A549 (cell line): ENCODE measurements around the gene PRF1.

ENCODE experiments used
- CEBPB ChIP-seq, 2 experiments: fragments of >200 bp in 1 of 2; sonication (Bioruptor Twin) in 1 of 2; formaldehyde crosslinking in 1 of 2; IDR thresholded peaks; 2 replicates each; pipeline ENCODE4 v1.6.1; 2012 to 2016
- CHD2 ChIP-seq: fragments of 150-350 bp; IDR thresholded peaks from 2 replicates; pipeline ENCODE4 v1.6.1; 2014; ENCODE audit warnings: low read length; ENCODE audit not compliant: partially characterized antibody
- ESRRA ChIP-seq: fragments of 150-350 bp; IDR thresholded peaks from 2 replicates; pipeline ENCODE4 v1.6.1; 2014; ENCODE audit warnings: mild to moderate bottlenecking, low read length, borderline replicate concordance
- FOXS1 ChIP-seq: fragments of 250-450 bp; sonication (Bioruptor Pico); IDR thresholded peaks from 2 replicates; pipeline ENCODE4 v1.5.0; 2020; ENCODE audit warnings: mild to moderate bottlenecking, moderate library complexity
- KDM1A ChIP-seq: fragments of 200-600 bp; sonication (generic); IDR thresholded peaks from 2 replicates; pipeline ENCODE4 v1.6.1; 2016; ENCODE audit warnings: low read depth, mild to moderate bottlenecking
- MAFK ChIP-seq: fragments of 450-650 bp; IDR thresholded peaks from 2 replicates; pipeline ENCODE4 v1.6.1; 2014; ENCODE audit not compliant: partially characterized antibody
- NR3C1 ChIP-seq: fragments of >200 bp; sonication (Bioruptor Twin); formaldehyde crosslinking; IDR thresholded peaks from 3 replicates; pipeline ENCODE4 v1.6.1; 2017
- POLR2A ChIP-seq: IDR thresholded peaks from 2 replicates; pipeline ENCODE4 v1.6.1; 2012; ENCODE audit warnings: mild to moderate bottlenecking, low read length
- POLR2AphosphoS2 ChIP-seq: conservative IDR thresholded peaks from 2 replicates; pipeline ENCODE4 v1.6.1; 2012; ENCODE audit warnings: low read length, improper control_type of control experiment, inconsistent platforms
- RCOR1 ChIP-seq: fragments of 150-350 bp; IDR thresholded peaks from 2 replicates; pipeline ENCODE4 v1.6.1; 2014; ENCODE audit warnings: antibody characterized with exemption, low read length, low read depth
- RFX5 ChIP-seq: fragments of 450-650 bp; IDR thresholded peaks from 2 replicates; pipeline ENCODE4 v1.7.1; 2014; ENCODE audit warnings: antibody characterized with exemption, mild to moderate bottlenecking, moderate library complexity
- TF ChIP-seq, protein P1 (sequence below): fragments of 250-450 bp; sonication (Bioruptor Pico); IDR thresholded peaks from 2 replicates; pipeline ENCODE4 v1.5.0; 2021; ENCODE audit warnings: mild to moderate bottlenecking, moderate library complexity, borderline replicate concordance
- TF ChIP-seq, protein P2 (sequence below): fragments of >200 bp; sonication (Bioruptor Twin); formaldehyde crosslinking; IDR thresholded peaks from 3 replicates; pipeline ENCODE4 v1.5.1; 2016
- TF ChIP-seq, protein P3 (sequence below): fragments of 200-600 bp; sonication (generic); IDR thresholded peaks from 2 replicates; pipeline ENCODE4 v1.6.1; 2016; ENCODE audit warnings: antibody characterized with exemption, mild to moderate bottlenecking, moderate library complexity

- TF ChIP-seq, protein P1, sequence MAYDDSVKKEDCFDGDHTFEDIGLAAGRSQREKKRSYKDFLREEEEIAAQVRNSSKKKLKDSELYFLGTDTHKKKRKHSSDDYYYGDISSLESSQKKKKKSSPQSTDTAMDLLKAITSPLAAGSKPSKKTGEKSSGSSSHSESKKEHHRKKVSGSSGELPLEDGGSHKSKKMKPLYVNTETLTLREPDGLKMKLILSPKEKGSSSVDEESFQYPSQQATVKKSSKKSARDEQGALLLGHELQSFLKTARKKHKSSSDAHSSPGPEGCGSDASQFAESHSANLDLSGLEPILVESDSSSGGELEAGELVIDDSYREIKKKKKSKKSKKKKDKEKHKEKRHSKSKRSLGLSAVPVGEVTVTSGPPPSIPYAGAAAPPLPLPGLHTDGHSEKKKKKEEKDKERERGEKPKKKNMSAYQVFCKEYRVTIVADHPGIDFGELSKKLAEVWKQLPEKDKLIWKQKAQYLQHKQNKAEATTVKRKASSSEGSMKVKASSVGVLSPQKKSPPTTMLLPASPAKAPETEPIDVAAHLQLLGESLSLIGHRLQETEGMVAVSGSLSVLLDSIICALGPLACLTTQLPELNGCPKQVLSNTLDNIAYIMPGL (CRISPR knock-in tag), result no peak
- TF ChIP-seq KDM1A (no peak), RCOR1 (no peak), ESRRA (no peak), CHD2 (no peak), RFX5 (no peak), POLR2AphosphoS2 (no peak), CEBPB (IDR thresholded peaks at IDR 0.05) (no peak), POLR2A (no peak), FOXS1 (CRISPR knock-in tag) (no peak), MAFK (no peak), NR3C1 (no peak)
- TF ChIP-seq, protein P2, sequence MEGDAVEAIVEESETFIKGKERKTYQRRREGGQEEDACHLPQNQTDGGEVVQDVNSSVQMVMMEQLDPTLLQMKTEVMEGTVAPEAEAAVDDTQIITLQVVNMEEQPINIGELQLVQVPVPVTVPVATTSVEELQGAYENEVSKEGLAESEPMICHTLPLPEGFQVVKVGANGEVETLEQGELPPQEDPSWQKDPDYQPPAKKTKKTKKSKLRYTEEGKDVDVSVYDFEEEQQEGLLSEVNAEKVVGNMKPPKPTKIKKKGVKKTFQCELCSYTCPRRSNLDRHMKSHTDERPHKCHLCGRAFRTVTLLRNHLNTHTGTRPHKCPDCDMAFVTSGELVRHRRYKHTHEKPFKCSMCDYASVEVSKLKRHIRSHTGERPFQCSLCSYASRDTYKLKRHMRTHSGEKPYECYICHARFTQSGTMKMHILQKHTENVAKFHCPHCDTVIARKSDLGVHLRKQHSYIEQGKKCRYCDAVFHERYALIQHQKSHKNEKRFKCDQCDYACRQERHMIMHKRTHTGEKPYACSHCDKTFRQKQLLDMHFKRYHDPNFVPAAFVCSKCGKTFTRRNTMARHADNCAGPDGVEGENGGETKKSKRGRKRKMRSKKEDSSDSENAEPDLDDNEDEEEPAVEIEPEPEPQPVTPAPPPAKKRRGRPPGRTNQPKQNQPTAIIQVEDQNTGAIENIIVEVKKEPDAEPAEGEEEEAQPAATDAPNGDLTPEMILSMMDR, result no peak
- TF ChIP-seq, protein P3, sequence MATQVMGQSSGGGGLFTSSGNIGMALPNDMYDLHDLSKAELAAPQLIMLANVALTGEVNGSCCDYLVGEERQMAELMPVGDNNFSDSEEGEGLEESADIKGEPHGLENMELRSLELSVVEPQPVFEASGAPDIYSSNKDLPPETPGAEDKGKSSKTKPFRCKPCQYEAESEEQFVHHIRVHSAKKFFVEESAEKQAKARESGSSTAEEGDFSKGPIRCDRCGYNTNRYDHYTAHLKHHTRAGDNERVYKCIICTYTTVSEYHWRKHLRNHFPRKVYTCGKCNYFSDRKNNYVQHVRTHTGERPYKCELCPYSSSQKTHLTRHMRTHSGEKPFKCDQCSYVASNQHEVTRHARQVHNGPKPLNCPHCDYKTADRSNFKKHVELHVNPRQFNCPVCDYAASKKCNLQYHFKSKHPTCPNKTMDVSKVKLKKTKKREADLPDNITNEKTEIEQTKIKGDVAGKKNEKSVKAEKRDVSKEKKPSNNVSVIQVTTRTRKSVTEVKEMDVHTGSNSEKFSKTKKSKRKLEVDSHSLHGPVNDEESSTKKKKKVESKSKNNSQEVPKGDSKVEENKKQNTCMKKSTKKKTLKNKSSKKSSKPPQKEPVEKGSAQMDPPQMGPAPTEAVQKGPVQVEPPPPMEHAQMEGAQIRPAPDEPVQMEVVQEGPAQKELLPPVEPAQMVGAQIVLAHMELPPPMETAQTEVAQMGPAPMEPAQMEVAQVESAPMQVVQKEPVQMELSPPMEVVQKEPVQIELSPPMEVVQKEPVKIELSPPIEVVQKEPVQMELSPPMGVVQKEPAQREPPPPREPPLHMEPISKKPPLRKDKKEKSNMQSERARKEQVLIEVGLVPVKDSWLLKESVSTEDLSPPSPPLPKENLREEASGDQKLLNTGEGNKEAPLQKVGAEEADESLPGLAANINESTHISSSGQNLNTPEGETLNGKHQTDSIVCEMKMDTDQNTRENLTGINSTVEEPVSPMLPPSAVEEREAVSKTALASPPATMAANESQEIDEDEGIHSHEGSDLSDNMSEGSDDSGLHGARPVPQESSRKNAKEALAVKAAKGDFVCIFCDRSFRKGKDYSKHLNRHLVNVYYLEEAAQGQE, result no peak
Observed at GRCh38 chr10:70571236-70571635, 31.3 kb downstream of the PRF1 start.
